Fibroblast of villous mesenchyme (primary cell): ENCODE data around the gene P2RX7. TPM values are rescaled to one million over a fixed set of nuclear protein-coding genes. Genes with fewer than 3 reads are reported as not detected.
A peak's percentile ranks its signal among the peaks of the same experiment; 100 is the strongest.
"Not testable (repeated sequence)": the region's sequence is repeated elsewhere in the genome, so short reads cannot be mapped to it uniquely, and the experiment has no call there.

Experiments
- DNase-seq: peaks from one replicate; pipeline ENCODE4 v3.0.0-alpha.2; 2010; ENCODE audit warnings: low read depth
- H3K4me3 ChIP-seq: 2 replicates; pipeline ENCODE4 v1.5.1; 2011; ENCODE audit warnings: low read depth, mild to moderate bottlenecking, low read length
- CTCF ChIP-seq: IDR thresholded peaks from 2 replicates; pipeline ENCODE4 v1.5.1; 2012; ENCODE audit warnings: low read depth, mild to moderate bottlenecking, low read length; ENCODE audit not compliant: insufficient read depth
- total RNA-seq: library from RNA; depleted of rRNA; stranded (reverse); fragments of >200 nt; gene quantifications from 2 replicates; pipeline ENCODE4 v1.2.3, GENCODE V29; 2012

Gene P2RX7
- total RNA-seq, 1 donor = 0.43 TPM

- no peak overlapping the region for H3K4me3 ChIP-seq
- no peak for DNase-seq
- no peak for TF ChIP-seq CTCF
Observed at GRCh38 chr12:121159467-121160307, 27.0 kb downstream of the P2RX7 start.

- TF ChIP-seq CTCF = no peak
- H3K4me3 ChIP-seq = no peak overlapping the region
- DNase-seq = no peak
Observed at GRCh38 chr12:121162384-121162783, 29.7 kb downstream of the P2RX7 start.

GRCh38 chr12:121162985-121163384, 30.3 kb downstream of the P2RX7 start:
- no peak overlapping the region for H3K4me3 ChIP-seq
- no peak for DNase-seq
- TF ChIP-seq CTCF = no peak

- H3K4me3 ChIP-seq, DNase-seq: not testable (repeated sequence)
Observed at GRCh38 chr12:121164839-121165238, 32.2 kb downstream of the P2RX7 start.

- TF ChIP-seq CTCF = no peak
- no peak for DNase-seq
- no peak overlapping the region for H3K4me3 ChIP-seq
Observed at GRCh38 chr12:121165316-121165715, 32.6 kb downstream of the P2RX7 start.

GRCh38 chr12:121166356-121166755, 33.7 kb downstream of the P2RX7 start:
- TF ChIP-seq CTCF = no peak
- no peak overlapping the region for H3K4me3 ChIP-seq
- no peak for DNase-seq

- no peak for TF ChIP-seq CTCF
- H3K4me3 ChIP-seq = no peak overlapping the region
- peak; percentile 78 for DNase-seq
Observed at GRCh38 chr12:121167232-121167820, 34.6 kb downstream of the P2RX7 start.
